Gastroesophageal sphincter (tissue), 3 donors: ENCODE measurements around the gene EPB41L4B.

Experiments used
- EP300 ChIP-seq: sonication (generic); formaldehyde crosslinking; IDR thresholded peaks from one replicate; pipeline ENCODE4 v1.6.1; 2017; ENCODE audit warnings: antibody characterized with exemption, mild to moderate bottlenecking
- POLR2A ChIP-seq, 2 donors: fragments of 450-650 bp; IDR thresholded peaks; one replicate each; pipeline ENCODE4 v1.6.1; 2017; ENCODE audit warnings: antibody characterized with exemption in 2 of 2, mild to moderate bottlenecking in 2 of 2, moderate library complexity in 1 of 2
- TF ChIP-seq, protein P1 (sequence below), 4 experiments: fragments of 200-600 bp in 2 of 4; fragments of 450-650 bp in 2 of 4; sonication (generic) in 1 of 4; IDR thresholded peaks; one replicate each; pipeline ENCODE4 v1.5.1; 2017 to 2019; ENCODE audit warnings: antibody characterized with exemption in 4 of 4, mild to moderate bottlenecking in 2 of 4, moderate library complexity in 2 of 4

DNA sequence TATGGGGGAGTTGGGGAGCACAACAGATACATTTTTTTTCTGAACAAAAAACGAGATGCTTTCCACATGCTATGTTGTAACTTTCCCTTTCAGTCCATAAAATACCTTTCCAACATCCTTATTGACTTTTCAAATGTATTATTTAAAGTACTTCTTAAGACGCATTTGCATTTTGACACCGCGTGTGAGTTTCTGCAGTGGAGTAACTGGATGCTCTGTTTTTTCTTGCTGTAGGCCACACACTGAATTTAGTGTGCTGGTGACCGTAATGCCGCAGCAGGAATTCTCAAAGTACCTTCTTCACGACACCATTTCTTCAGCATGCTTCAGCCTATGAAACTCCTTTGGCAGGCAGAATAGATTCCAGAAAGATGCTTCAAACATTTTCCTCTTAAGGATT is 14.3 kb upstream of the EPB41L4B start:
- TF ChIP-seq POLR2A (IDR thresholded peaks at IDR 0.05), result no peak
- TF ChIP-seq, protein P1, sequence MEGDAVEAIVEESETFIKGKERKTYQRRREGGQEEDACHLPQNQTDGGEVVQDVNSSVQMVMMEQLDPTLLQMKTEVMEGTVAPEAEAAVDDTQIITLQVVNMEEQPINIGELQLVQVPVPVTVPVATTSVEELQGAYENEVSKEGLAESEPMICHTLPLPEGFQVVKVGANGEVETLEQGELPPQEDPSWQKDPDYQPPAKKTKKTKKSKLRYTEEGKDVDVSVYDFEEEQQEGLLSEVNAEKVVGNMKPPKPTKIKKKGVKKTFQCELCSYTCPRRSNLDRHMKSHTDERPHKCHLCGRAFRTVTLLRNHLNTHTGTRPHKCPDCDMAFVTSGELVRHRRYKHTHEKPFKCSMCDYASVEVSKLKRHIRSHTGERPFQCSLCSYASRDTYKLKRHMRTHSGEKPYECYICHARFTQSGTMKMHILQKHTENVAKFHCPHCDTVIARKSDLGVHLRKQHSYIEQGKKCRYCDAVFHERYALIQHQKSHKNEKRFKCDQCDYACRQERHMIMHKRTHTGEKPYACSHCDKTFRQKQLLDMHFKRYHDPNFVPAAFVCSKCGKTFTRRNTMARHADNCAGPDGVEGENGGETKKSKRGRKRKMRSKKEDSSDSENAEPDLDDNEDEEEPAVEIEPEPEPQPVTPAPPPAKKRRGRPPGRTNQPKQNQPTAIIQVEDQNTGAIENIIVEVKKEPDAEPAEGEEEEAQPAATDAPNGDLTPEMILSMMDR (IDR thresholded peaks at IDR 0.05), result no peak
- TF ChIP-seq EP300, result no peak
